ENCODE data around the gene CMYA5.
"Not testable (repeated sequence)": the region's sequence is repeated elsewhere in the genome, so short reads cannot be mapped to it uniquely, and the experiment has no call there.

Gene CMYA5

DNA sequence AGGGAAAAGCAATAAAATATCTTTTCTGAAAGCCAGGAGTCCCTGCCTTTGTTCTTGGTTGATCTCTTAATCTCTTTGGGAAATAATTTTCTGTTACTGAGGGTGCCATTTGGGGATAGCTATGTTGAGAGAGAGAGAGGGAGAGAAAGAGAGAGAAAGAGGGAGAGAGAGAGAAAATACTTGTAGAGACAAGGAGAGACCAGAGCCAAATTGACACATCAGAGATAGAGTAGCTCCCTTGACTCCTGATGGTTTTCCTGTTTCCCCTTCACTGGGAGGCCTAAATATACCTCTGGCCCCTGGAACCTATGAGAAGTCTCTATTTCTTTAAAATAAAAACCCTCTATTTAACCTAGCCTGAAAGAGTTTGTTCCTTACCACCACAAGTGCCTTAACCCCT is 14.9 kb downstream of the CMYA5 start:
- no peak for DNase-seq

DNA sequence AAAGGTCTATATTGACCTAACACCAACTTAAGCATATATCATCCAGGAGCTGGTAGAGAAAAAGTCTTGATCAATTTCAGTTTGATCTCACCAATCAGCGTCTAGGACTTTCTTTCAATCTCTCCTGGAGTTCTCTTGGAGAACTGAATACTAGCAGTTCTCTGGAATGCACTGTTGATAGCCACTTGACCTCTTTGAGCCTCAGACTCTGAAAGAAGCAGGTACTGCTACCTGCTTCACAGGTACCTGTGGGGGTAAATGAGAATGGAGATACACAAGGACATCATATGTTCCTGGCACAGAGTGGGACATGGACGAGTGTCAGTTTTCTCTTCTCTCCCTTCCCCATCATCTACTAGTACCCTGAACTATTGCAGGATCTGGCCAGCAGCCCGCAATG is 16.0 kb downstream of the CMYA5 start:
- no peak for DNase-seq

DNA sequence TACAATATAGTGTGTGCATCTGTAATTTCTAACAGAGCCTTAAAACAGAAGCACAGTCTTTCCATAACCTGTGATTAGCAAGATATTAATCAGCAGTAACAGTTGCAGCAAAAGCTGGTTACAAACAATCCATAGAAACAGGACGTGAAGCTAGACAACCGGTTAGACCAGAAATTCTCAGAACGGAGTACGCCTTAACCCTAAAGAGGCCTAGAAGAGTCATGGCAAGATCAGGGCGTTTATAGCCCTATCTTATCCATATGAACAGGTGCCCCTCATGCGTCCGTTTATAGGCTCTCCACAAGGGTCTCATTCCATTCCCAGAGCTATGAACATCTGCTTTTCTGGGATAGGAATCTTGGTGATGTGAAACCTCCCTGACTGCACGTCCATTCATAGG is 16.7 kb downstream of the CMYA5 start:
- DNase-seq = not testable (repeated sequence)

DNA sequence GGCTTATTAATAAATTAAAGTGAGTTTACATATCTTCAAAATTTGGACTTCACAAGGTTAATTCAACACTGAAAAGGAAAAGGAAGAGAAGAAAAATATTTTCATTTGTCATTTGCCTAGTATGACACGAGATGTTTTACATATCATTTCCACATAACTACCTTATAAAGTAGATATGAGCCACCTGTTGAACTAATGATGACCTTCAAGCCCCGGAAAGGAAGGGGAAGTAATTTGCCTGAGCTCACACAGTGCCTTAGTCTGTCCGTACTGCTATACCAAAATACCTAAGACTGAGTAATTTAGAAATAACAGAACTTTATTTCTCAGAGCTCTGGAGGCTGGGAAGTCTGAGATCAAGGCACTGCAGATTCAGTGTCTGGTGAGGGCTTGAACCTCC is 17.9 kb downstream of the CMYA5 start:
- no peak for DNase-seq

DNA sequence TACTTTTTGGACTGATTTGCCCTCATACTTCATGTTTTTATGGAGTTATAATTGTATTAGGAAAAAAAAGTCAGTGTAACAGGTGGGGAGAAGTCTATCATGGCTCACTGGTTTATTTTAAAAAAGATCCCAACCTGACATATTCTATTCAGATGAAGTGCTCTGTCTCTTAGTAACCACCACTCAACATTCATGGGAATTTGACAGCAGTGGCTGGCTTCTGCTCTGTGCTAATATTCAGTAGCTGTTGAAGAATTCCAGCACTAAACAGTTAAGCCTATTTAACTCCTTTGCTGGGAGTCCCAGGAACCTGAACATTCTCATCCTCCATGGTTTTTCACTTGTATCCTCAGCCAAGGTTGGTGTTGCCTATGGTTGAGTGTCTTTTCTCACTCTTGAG is 23.1 kb downstream of the CMYA5 start:
- DNase-seq = no peak

DNA sequence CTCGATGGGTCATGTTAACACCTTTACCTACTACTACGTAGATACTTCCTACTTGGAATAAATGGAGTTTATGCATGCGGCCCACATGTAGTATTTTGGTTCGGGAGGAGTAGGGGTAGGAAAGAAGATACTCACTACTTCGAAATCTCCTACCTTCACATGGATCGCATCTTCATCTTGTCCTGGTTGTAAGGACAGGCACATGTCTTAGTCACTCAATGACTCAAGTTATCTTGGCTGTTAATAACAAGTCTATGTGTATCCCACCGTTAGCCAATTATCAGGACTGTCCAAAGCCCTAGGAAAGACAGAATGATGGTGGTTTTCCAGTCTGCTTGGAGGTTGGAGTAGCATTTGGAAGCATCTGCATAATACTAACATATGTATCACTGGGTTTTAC is 24.1 kb downstream of the CMYA5 start:
- DNase-seq = no peak

DNA sequence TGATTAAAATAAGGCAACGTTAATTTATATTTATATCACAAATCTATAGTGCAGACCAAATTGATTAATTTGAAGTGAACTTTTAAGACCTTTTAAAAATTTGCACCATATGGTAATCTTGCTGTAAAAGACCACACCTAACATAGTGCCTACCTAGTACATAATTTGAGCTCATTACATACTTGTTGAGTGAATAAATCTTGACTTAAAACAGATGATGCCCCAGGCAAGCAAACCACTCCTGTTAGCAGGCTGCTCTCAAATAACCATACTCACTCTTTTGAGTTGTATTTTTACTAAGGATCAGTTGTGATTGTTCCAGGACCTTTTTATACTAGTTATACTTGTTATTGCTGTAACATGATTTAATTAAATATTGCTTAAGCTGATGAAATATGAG is 27.2 kb downstream of the CMYA5 start:
- DNase-seq = no peak

DNA sequence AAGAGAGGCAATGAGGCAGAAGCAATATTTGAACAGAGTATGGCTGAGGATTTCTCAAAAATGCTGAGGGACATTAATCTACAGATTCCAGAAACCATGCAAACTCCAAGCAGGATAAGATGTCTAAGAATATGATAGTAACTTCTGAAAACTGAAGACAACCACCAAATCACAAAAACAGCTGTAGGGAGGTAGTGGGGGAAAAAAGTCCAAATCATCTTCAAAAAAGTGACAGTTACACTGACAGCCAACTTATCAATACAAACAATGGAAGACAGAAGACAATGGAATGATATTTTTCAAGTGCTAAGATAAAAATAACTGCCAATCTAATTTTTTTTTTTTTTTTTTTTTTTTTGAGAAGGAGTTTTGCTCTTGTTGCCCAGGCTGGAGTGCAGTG is 30.5 kb downstream of the CMYA5 start:
- DNase-seq = no peak

DNA sequence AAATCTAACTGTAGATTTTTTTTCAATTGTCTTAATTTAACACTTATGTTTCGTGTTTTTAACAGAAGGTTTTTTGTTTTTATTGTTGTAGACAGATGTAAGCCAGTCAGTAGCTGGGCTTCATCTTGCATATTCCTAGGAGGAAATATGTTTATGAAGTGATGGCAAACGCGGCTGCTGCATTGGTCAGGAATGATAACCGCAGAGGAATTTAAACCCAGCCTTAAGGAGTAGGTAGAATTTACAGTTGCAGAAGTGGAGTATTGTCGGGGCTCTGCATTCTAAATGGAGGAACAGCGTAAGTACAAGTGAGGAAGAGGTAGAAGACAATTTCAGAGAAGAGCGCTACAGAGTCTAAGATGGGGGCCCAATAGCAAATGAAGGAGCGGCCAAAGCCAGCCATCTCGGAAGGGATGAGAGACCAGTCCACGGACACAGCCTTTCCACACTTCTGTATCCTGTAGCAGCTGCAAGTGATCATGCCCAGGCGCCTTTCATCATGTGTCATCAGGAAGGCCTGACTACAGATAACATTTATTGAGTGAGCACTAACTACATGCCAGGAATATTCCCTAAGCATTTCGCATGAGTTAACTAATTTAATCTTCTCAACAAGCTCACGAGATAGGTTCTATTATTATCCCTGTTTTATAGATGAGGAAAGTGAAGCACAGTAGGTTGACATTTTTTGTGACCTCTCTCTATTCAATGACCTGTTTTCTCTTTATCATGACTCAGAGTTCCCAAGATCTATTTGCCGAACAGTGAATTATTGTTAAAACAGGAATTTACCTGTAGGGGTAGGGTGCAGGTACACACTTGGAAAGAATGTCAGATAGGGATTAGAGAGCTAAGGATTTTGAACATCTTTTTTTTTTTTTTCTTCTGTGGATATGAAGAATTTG is 38.1 kb downstream of the CMYA5 start:
- DNase-seq = no peak

DNA sequence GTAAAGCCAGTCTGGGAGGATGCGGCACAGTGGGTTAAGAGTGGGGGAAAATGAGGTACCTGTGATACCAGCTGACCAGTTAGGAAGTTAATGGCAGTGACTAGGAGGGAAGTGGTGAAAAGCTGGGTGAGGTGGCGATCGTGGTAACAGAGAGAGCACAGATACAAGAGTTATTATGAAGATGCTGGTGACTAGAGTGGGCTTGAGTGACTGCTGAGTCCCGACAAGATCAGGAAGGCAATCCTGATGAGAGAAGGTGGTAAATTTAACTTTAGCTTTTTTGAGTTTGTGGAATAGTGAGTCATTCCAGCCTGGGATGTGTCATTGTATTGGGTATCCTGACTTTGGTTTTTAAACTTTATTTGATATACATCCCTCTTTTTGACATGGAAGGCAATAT is 38.8 kb downstream of the CMYA5 start:
- DNase-seq = no peak

DNA sequence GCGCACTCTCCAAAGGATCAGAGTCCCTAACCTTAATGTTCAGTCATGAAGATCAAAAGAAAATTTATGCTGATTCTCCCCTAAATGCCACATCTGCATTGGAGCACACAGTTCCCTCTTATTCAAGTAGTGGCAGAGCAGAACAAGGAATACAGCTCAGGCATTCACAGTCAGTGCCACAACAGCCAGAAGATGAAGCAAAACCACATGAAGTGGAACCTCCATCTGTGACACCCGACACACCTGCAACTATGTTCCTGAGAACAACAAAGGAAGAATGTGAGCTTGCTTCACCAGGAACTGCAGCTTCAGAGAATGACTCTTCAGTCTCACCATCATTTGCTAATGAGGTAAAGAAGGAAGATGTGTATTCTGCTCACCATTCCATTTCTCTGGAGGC is 40.0 kb downstream of the CMYA5 start:
- DNase-seq = no peak

DNA sequence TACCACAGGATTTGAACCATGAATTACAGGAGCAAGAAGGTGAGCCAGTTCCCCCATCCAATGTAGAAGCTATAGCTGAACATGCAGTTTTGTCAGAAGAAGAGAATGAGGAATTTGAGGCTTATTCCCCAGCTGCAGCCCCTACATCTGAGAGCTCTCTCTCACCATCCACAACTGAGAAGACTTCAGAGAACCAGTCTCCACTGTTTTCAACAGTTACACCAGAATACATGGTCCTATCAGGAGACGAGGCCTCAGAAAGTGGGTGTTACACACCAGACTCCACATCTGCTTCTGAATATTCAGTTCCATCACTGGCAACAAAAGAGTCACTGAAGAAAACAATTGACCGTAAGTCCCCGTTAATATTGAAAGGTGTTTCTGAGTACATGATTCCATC is 40.9 kb downstream of the CMYA5 start:
- DNase-seq = no peak

DNA sequence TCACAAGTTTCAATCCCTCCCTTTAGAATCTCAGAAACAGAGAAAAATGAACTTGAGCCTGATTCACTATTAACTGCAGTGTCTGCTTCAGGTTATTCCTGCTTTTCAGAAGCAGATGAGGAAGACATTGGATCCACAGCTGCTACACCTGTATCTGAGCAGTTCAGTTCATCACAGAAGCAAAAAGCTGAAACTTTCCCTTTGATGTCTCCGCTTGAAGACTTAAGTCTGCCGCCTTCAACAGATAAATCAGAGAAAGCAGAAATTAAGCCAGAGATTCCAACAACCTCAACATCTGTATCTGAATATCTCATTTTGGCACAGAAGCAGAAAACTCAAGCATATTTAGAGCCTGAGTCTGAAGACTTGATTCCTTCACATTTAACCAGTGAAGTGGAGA is 42.1 kb downstream of the CMYA5 start:
- no peak for DNase-seq

DNA sequence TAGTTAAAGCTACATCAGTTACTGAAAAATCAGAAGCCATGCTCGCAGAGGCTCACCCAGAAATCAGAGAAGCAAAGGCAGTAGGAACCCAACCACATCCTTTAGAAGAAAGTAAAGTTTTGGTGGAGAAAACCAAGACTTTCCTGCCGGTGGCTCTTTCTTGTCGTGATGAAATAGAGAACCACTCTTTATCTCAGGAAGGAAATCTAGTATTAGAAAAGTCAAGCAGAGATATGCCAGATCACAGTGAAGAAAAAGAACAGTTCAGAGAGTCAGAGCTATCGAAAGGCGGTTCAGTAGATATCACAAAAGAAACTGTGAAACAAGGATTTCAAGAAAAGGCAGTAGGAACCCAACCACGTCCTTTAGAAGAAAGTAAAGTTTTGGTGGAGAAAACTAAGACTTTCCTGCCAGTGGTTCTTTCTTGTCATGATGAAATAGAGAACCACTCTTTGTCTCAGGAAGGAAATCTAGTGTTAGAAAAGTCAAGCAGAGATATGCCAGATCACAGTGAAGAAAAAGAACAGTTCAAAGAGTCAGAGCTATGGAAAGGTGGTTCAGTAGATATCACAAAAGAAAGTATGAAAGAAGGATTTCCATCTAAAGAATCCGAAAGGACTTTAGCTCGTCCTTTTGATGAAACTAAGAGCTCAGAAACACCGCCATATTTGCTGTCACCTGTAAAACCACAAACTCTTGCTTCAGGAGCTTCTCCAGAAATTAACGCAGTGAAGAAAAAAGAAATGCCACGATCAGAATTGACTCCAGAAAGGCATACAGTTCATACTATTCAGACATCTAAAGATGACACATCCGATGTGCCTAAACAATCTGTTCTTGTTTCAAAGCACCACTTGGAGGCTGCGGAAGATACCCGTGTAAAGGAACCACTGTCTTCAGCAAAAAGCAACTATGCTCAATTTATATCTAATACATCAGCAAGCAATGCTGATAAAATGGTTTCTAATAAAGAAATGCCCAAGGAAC is 47.2 kb downstream of the CMYA5 start:
- DNase-seq = peak; percentile 40

DNA sequence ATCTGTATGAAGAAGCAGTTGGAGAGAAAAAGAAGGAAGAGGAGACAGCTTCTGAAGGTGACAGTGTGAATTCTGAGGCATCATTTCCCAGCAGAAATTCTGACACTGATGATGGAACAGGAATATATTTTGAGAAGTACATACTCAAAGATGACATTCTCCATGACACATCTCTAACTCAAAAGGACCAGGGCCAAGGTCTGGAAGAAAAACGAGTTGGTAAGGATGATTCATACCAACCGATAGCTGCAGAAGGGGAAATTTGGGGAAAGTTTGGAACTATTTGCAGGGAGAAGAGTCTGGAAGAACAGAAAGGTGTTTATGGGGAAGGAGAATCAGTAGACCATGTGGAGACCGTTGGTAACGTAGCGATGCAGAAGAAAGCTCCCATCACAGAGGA is 48.7 kb downstream of the CMYA5 start:
- DNase-seq = no peak

DNA sequence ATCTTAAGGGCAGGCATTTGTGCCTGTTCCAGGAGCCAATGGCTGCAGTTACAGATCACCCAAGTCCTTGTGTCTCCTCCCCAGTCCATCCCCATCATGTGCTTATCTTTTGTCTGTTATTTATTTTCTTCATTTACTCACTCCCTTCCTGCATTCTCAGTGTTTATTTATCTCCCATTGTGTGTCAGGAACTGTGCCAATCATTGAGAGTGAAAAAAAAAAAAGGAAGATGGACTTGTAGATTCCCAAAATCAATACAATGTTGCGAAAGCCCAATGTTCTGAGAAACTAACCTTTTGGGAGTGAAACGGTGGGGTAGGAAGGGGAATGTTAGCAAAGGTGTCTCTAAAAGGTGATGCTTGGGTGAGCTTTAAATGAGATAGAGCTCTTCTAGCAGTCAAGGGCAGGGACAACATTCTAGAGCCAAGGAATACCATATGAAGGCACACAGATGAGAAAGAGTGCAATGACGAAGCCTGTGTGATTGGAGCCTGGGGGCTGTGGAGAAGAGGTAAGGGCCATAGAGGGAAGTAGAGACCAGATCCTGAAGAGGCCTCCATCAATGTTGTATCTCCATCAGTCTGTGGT is 53.0 kb downstream of the CMYA5 start:
- no peak for DNase-seq

DNA sequence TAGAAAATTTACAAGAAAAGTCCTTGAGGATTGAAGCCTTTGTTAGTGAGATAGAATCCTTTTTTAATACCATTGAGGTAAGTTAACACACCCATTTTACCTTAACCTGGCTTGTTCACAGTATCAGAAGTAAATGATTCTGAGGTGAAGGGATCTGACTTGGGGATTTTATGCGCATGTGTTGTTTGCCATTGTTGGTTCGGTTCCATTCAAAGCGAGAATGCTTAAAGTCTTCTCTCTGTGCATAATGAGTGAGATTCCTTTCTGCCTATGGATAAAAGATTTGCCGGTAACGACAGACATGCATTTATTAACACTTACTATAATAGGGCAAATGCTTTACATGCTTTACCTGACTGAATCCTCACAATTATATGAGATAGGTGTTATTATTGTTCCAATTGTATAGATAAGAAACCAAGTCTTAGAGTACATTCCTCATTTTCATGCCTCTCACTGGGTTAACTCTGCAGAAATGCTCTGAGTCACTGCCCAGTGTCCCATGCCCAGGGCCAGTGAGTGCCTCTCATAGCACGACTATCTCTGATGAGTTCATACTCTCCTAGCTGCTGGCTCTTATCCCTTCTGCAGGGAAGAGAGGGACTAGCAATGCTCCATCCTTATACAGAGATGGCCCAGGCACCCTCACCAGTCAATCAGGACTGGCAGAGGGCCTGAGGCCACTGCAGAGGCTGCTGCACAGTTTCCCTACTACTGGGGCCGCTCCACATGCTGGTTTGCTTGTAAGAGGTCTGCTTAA is 54.4 kb downstream of the CMYA5 start:
- no peak for DNase-seq

DNA sequence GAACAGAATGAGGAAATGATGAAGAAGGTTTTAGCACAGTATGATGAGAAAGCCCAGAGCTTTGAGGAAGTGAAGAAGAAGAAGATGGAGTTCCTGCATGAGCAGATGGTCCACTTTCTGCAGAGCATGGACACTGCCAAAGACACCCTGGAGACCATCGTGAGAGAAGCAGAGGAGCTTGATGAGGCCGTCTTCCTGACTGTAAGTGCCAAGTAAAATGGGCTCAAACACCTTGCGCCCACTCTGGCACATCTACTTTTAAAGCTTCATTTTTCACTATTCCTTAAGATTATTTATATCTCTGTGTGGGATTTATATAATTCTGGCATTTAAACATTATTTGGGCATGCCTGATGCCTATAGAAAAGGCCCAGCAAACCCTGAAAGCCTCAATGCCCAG is 55.6 kb downstream of the CMYA5 start:
- DNase-seq = peak; percentile 66

DNA sequence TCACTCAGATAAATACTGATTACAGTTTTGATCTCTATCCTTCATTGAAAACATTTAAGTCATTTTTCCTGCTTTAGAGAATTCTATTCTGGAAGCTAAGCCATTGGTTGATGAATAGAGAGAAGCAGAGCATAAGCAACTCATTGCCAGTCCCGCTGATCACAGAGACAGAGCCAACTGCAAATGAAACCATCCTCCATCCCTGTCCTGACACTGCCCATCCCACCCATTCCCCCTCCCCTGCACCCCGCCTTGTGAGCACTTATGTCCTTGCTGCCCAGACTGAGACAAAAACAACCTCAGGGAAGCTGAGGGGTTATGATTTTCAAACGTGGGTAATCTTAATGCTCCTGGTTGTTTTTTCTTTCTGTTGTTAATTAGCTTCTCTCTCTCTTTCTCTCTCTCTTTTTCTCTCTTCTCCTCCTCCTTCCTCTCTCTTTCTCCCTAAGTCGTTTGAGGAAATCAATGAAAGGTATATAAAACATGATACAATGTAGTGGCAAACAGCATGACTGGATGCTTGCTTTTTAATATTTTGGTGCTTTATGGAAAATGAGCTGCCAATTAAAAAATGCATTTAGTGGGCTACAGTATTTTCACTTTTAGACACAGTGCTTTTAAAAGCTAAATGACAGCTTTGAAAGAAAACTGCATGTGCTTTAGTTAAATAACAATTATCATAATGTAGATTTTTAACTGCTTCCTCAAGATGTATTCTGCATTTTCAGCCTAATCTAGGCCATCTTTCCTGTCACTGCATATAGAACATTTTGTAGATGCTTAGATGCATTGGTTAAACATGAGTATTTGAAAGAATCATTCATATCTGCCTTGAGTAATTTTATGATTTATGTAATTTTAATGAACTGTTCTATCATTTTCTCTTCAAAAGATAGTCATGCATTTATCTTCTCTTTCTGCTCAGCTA is 57.3 kb downstream of the CMYA5 start:
- no peak for DNase-seq

DNA sequence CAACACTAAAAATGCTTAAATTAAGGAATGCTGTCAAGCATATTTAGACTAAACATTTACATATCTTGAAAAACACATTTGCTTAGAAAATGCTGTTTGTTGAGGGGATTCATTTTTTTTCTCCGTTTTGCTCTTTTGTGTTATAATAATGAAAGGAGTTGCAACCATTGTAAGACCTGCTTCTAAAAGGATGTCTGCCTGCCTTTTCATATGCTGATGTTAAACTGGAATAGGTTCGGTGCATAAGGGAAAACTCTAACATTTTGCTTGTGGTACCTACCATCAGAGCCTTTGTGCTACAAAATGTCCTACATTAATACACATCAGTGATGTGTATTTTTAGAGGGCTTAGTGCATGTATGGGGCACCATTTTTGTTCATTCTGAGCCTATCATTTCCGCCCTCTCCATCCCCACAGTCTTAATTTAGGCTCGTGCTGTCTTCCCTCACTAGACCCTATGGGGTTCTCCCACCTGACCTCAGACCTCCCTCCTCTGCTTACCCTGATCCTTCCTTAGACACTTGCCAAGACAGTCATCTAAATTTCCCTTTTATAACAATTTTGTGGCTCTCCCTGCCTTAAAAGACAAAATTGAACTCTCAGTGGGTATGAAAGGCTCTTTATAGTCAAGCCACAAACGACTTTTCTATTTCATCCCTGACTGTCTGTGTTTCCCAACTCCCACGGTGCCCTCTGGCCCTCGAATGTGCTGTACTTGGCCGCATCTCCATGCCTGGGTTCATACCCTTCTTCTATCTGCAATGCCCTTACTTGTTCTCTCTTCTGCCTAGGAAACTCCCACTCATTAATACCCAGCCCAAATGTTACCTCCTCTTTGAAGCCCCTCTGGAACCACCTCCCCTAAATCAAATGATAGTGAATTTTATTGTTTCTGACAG is 61.2 kb downstream of the CMYA5 start:
- DNase-seq = no peak

DNA sequence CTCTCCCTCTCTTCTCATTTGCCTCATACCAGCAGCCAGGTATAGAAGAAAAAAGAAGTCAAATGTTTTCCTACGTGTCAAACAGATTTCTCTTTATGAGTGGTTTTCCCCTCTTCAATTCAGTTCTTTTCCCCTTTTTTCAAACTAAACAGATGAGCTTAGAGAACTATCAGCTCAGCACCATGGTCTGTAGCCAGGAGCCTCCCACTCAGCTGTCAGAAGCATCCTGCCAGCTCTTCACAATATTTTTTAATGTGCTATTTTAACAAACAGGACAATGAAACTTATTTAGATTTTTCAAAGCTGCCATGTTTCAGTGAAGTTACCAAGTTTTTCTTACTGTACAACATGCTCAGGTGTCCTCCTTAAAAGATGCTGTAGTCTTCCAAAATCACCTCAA is 63.5 kb downstream of the CMYA5 start:
- DNase-seq = no peak

Data from MV-4-11 (cell line).